ENCODE results near the gene ACTR3.

- TF ChIP-seq POLR2A (IDR thresholded peaks at IDR 0.05) = no peak
- no peak for TF ChIP-seq CTCF (IDR thresholded peaks at IDR 0.05)
Measured at GRCh38 chr2:113980946-113981345, 91.1 kb downstream of the ACTR3 start.

All from testis (tissue), 2 donors.